Left ventricle myocardium inferior (tissue), 1 donor: ENCODE measurements around the gene ASB15. TPM values are rescaled to one million over a fixed set of nuclear protein-coding genes. Genes with fewer than 3 reads are reported as not detected.
A peak's percentile ranks its signal among the peaks of the same experiment; 100 is the strongest.

ENCODE experiments used
- DNase-seq: peaks from one replicate; pipeline ENCODE4 v3.0.0-alpha.2; 2020
- H3K27ac ChIP-seq: fragments of 200-600 bp; replicated peaks from 2 replicates; pipeline ENCODE4 v1.8.0; 2021
- H3K27me3 ChIP-seq: fragments of 200-600 bp; 2 replicates; pipeline ENCODE4 v1.8.0; 2021; ENCODE audit warnings: low read depth
- H3K36me3 ChIP-seq: fragments of 200-600 bp; 2 replicates; pipeline ENCODE4 v1.8.0; 2021
- H3K4me1 ChIP-seq: fragments of 200-600 bp; 2 replicates; pipeline ENCODE4 v1.8.0; 2021
- H3K4me3 ChIP-seq: fragments of 200-600 bp; 2 replicates; pipeline ENCODE4 v1.8.0; 2021; ENCODE audit warnings: mild to moderate bottlenecking, moderate library complexity
- H3K9me3 ChIP-seq: fragments of 200-600 bp; replicated peaks from 2 replicates; pipeline ENCODE4 v1.8.0; 2021
- intact Hi-C: fragments of 100-400 bp; cut with micrococcal nuclease; formaldehyde crosslinking; loops from one replicate; pipeline ENCODE4 v1.11.0; 2022
- total RNA-seq: library from RNA; stranded (reverse); fragmentation: NEBNext Ultra II Directional; extraction: Animal tissue kit (Norgen Biotek cat#: 25700); gene quantifications from one replicate; pipeline ENCODE4 v1.2.1, GENCODE V29; 2021
- TF ChIP-seq, protein P1 (sequence below): fragments of 200-600 bp; IDR thresholded peaks from 2 replicates; pipeline ENCODE4 v1.8.0; 2021; ENCODE audit warnings: antibody characterized with exemption, mild to moderate bottlenecking, borderline replicate concordance
- donor health status: DM: no; HTN: yes; CAD: no; lungs with severe emphysema.

ASB15 gene
- total RNA-seq, 1 donor from 2014 or later, result 76.8 TPM

DNA sequence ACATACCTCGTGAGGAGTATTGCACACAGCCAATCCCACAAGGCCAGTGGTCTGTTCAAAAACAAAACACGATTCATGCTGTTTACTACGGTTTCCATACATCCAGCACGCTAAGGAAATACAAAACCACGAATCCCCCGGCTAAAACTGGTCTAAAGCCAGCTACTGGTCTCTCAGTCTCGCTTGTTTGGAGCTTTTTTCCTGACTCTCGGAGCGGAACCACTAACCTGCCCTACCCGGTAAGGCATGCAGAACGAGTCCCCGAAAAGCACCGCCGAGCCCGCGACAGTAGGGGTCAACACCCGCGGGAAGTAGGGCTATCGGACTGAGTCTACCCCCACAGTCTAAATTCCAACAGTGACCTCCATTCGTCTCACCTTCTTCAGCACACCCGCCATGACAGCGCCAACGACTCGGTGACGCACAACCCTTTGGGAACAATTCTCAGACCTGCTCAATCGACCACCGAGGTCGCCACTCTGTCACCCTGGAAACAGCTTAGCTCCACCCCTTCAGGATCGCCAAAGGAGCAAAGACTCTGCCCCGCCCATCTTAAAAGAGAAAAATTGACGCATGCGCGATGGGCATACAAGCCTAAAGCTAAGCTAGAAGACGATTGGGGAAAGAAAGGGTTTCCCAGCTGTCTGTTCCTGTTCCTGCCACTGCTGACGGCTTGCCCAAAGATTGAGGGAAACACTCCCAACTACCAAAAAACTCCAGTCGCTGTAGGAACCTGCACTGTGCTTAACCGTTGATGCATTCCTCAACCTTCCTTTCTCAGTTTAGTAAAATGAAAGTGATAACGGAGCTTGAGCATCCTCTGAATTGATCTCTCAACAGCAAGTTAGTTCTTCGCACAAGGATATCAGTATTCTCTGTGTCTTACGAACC, 44.0 kb upstream of the ASB15 start, which contains the start of gene NDUFA5:
Gene NDUFA5 (minus strand): TSS at position 421 of the 891 bp plus-strand sequence. CDS start 23 bp downstream, at position 398.
- intact Hi-C loops, result no loop called here

GRCh38 chr7:123558289-123558874, 43.2 kb upstream of the ASB15 start:
- Histone ChIP-seq H3K4me3 (peak overlapping the region; percentile 78), H3K27ac (peak overlapping the region; percentile 93), H3K36me3 (peaks cover 14% of the 10 kb centered on the region), H3K27me3 (no peaks in the 10 kb centered on the region), H3K4me1 (peaks cover 48% of the 10 kb centered on the region), H3K9me3 (no peaks in the 10 kb centered on the region)
- intact Hi-C loops, result no loop called here
- DNase-seq, result no peak
- TF ChIP-seq, protein P1, sequence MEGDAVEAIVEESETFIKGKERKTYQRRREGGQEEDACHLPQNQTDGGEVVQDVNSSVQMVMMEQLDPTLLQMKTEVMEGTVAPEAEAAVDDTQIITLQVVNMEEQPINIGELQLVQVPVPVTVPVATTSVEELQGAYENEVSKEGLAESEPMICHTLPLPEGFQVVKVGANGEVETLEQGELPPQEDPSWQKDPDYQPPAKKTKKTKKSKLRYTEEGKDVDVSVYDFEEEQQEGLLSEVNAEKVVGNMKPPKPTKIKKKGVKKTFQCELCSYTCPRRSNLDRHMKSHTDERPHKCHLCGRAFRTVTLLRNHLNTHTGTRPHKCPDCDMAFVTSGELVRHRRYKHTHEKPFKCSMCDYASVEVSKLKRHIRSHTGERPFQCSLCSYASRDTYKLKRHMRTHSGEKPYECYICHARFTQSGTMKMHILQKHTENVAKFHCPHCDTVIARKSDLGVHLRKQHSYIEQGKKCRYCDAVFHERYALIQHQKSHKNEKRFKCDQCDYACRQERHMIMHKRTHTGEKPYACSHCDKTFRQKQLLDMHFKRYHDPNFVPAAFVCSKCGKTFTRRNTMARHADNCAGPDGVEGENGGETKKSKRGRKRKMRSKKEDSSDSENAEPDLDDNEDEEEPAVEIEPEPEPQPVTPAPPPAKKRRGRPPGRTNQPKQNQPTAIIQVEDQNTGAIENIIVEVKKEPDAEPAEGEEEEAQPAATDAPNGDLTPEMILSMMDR, result no peak

More for the DNA sequence above, 44.0 kb upstream of the ASB15 start, which contains the start of gene NDUFA5:
- Histone ChIP-seq H3K27ac (peak within 1 kb of the TSS; percentile 93), H3K27me3 (no peaks in the 10 kb centered on the region), H3K9me3 (no peaks in the 10 kb centered on the region), H3K36me3 (peaks cover 21% of the 10 kb centered on the region), H3K4me3 (peak within 1 kb of the TSS; percentile 78), H3K4me1 (peaks cover 55% of the 10 kb centered on the region)
- peak; percentile 95 for DNase-seq
- TF ChIP-seq, protein P1, result no peak

- H3K36me3 ChIP-seq, result no peaks in the 10 kb centered on the region
- intact Hi-C loops, result no loop called here
- TF ChIP-seq, protein P1, result no peak
- H3K9me3 ChIP-seq, result no peaks in the 10 kb centered on the region
- H3K4me3 ChIP-seq, result no peak overlapping the region
- H3K4me1 ChIP-seq, result peaks cover 10% of the 10 kb centered on the region
- no peak for DNase-seq
- H3K27me3 ChIP-seq, result no peaks in the 10 kb centered on the region
- H3K27ac ChIP-seq, result no peak overlapping the region
Observed at GRCh38 chr7:123562121-123562520, 39.5 kb upstream of the ASB15 start.

GRCh38 chr7:123569352-123570010, 32.1 kb upstream of the ASB15 start:
- Histone ChIP-seq H3K36me3 (no peaks in the 10 kb centered on the region), H3K4me1 (no peaks in the 10 kb centered on the region), H3K9me3 (no peaks in the 10 kb centered on the region), H3K27ac (peak overlapping the region; percentile 13), H3K4me3 (no peak overlapping the region), H3K27me3 (no peaks in the 10 kb centered on the region)
- TF ChIP-seq, protein P1, result no peak
- DNase-seq, result no peak
- intact Hi-C loops, result no loop called here

GRCh38 chr7:123570390-123571182, 31.0 kb upstream of the ASB15 start:
- TF ChIP-seq, protein P1, result no peak
- intact Hi-C loops, result no loop called here
- no peaks in the 10 kb centered on the region for H3K36me3 ChIP-seq
- H3K9me3 ChIP-seq, result no peaks in the 10 kb centered on the region
- DNase-seq, result no peak
- no peaks in the 10 kb centered on the region for H3K27me3 ChIP-seq
- H3K27ac ChIP-seq, result no peak overlapping the region
- no peak overlapping the region for H3K4me3 ChIP-seq
- no peaks in the 10 kb centered on the region for H3K4me1 ChIP-seq
